Right cardiac atrium (tissue), 5 donors: Measurements from ENCODE around the gene MISP. TPM values are rescaled to one million over a fixed set of nuclear protein-coding genes. Genes with fewer than 3 reads are reported as not detected.

Experiments
- ATAC-seq, 2 donors: fragments of 200-7000 bp; cut with Tn5 transposase; one replicate each; pipeline versions ENCODE4 v1.8.0 to v1.9.1; 2020; ENCODE audit warnings: moderate library complexity in 2 of 2, mild to moderate bottlenecking in 1 of 2
- DNase-seq, 3 donors: peaks; one replicate each; pipeline ENCODE4 v3.0.0-alpha.2; 2020
- H3K27ac ChIP-seq: one replicate; pipeline ENCODE4 v1.5.1; 2013; ENCODE audit warnings: mild to moderate bottlenecking, low read length, control low read depth, moderate library complexity
- H3K27me3 ChIP-seq: one replicate; pipeline ENCODE4 v1.6.1; 2013; ENCODE audit not compliant: control insufficient read depth, insufficient read depth
- H3K4me1 ChIP-seq: one replicate; pipeline ENCODE4 v1.6.1; 2013; ENCODE audit warnings: low read length; ENCODE audit not compliant: control insufficient read depth, insufficient read depth
- H3K4me3 ChIP-seq: one replicate; pipeline ENCODE4 v1.5.1; 2013; ENCODE audit warnings: low read length, control low read depth
- H3K9me3 ChIP-seq: one replicate; pipeline ENCODE4 v1.6.1; 2013; ENCODE audit warnings: low read length; ENCODE audit not compliant: control insufficient read depth
- WGBS: extraction: QIAGEN DNeasy Blood & Tissue Kit; methylation state at CpG from one replicate; pipeline ENCODE4 v1.1.7; 2013; 5-methylcytosine and 5-hydroxymethylcytosine counted together
- intact Hi-C, 4 donors: fragments of 100-400 bp; cut with DNase I; formaldehyde crosslinking; loops; one replicate each; pipeline versions ENCODE4 v1.11.0 to v1.14.0; 2022 to 2023
- polyA plus RNA-seq: library from polyadenylated mRNA; stranded (reverse); fragments of 200-250 nt; gene quantifications from one replicate; pipeline ENCODE4 v1.2.3, GENCODE V29; 2013
- total RNA-seq, 4 donors: library from RNA; stranded (reverse); fragmentation: NEBNext Ultra II Directional; extraction: Animal tissue kit (Norgen Biotek cat#: 25700); gene quantifications; one replicate each; pipeline ENCODE4 v1.2.1, GENCODE V29; 2021
- donor health status: healthy with polysubstance abuse.
- donor health status: DM: no; HTN: yes; CAD: no.
- donor health status: DM: no; HTN: no; CAD: no.
- donor health status: DM: no; HTN: yes; CAD: no; lungs with severe emphysema.
- donor health status: DM: yes; HTN: yes; CAD: no.

The MISP gene
- total and polyA plus RNA-seq, 5 donors: 0.02 to 0.22 TPM; not detected in 3

DNA sequence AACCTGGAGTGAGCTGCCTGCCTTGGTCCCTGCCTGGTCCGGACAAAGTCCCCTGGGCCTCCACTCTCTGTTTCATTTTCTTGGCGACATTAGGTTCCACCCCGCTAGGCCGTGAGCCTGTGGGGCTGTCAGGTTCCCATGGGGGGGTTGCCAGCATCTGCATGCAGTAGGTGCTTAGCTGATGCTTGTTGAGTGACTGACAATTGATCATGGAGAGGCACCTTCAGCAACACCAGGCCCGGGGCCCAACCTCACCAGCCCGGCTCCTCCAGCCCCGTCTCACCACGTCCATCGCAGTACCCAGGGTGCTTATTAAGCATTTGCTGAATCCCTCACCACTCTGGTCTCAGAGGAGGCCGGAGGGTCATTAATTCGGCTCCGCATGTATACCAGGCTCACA lies 13.4 kb downstream of the MISP start:
- H3K4me1 ChIP-seq: no peaks in the 10 kb centered on the region
- no peak overlapping the region for H3K4me3 ChIP-seq
- DNase-seq (no peak), ATAC-seq (peak in 1 of 2 donors; percentile 6)
- no peaks in the 10 kb centered on the region for H3K9me3 ChIP-seq
- H3K27ac ChIP-seq: no peak overlapping the region
- WGBS: 90% methylated on average over 12 of the region's 12 CpGs
- H3K27me3 ChIP-seq: no peaks in the 10 kb centered on the region
- intact Hi-C loops: loop anchor here in 2 of 4 donors (10.0 kb wide), 2 partner anchors 160 to 220 kb away; partner anchors contain the start of genes ARID3A (in 1 of the 2) and WDR18 (in 1 of the 2)

DNA sequence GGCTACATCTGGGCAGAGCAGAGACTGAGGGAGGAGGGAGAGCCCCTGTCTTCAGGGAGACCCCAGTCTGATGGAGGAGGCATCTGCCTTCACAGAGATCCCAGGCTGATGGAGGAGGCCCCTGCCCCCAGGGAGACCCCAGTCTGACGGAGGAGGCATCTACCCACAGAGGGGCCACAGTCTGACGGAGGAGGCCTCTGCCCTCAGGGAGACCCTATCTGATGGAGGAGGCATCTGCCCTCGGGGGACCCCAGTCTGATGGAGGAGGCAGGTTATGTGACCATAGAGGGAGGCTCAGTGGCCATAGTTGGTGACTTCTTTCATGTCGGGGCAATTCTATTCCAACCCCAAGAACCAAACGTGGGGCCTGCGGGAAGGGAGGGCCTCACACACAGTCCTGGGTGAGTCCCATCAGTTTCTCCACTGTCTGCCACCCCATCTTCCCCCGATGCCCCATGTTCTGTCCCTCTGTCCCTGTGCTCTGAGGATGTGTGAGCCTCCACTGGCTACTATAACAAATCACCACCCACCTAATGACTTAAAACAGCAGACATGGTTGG lies 14.3 kb downstream of the MISP start:
- H3K4me1 ChIP-seq: no peaks in the 10 kb centered on the region
- H3K4me3 ChIP-seq: no peak overlapping the region
- WGBS: 80% methylated on average over 7 of the region's 7 CpGs
- no peaks in the 10 kb centered on the region for H3K9me3 ChIP-seq
- no peak overlapping the region for H3K27ac ChIP-seq
- DNase-seq: no peak
- peak; percentile 7 to 13 for ATAC-seq
- H3K27me3 ChIP-seq: no peaks in the 10 kb centered on the region
- intact Hi-C loops: loop anchor here in 3 of 4 donors (5.0 to 10.0 kb wide), 4 partner anchors 92 to 220 kb away; partner anchors contain the start of genes ARID3A (in 1 of the 3), CFD (in 1 of the 3) and WDR18 (in 1 of the 3)

DNA sequence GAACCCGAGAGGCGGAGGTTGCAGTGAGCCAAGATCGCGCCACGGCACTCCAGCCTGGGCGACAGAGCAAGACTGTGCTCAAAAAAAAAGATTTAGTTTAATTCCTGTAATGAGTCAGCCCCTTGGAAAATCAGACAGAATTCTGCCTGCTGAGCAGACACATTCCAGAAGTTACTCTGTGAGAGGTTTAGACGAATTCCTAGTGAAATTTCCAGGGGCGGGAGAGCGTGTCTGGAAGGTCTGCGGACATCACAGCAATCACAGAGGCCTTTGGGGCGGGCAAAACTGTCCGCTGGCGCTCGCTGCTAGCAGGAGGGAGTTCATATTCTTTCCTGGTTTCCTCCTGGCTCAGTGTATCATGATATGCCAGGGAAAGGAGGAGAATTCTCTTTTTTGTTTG lies 17.5 kb downstream of the MISP start:
- no peak for ATAC-seq
- Histone ChIP-seq H3K27me3 (no peaks in the 10 kb centered on the region), H3K4me3 (no peak overlapping the region), H3K27ac (no peak overlapping the region), H3K9me3 (no peaks in the 10 kb centered on the region), H3K4me1 (no peaks in the 10 kb centered on the region)
- whole genome bisulfite sequencing: 67% methylated on average over 14 of the region's 14 CpGs
- no peak for DNase-seq
- intact Hi-C loops: loop anchor here in 3 of 4 donors (5.0 to 10.0 kb wide), 4 partner anchors 89 to 216 kb away; partner anchors contain the start of genes ARID3A (in 1 of the 3), CFD (in 1 of the 3) and WDR18 (in 1 of the 3)

DNA sequence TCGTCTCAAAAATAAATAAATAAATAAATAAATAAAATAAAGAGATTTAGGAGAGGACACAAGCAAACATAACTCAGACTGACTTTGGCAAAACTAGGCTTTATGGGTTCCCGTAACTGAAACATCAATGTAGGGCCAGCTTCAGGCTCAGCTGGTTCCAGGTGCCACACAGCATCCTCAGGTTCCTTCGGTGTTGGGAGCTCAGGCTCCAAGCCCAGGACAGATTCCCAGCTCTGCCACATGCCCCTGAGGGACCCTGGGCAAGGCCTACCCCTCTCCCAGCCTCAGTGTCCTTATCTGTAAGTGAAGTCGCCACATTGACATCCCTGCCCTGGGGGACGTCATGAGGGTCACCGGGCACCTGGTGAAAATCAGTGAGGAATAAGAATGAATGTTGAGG lies 18.7 kb downstream of the MISP start:
- Histone ChIP-seq H3K27me3 (no peaks in the 10 kb centered on the region), H3K9me3 (no peaks in the 10 kb centered on the region), H3K4me3 (no peak overlapping the region), H3K4me1 (no peaks in the 10 kb centered on the region), H3K27ac (no peak overlapping the region)
- peak; percentile 15 to 22 for ATAC-seq
- DNase-seq: no peak
- WGBS: 80% methylated on average over 6 of the region's 6 CpGs
- intact Hi-C loops: loop anchor here (1.0 to 10.0 kb wide), 8 partner anchors 85 to 215 kb away; partner anchors contain the start of genes CFD (in 2 of the 4), WDR18 (in 2 of the 4), ARID3A (in 1 of the 4) and ELANE (in 1 of the 4)

DNA sequence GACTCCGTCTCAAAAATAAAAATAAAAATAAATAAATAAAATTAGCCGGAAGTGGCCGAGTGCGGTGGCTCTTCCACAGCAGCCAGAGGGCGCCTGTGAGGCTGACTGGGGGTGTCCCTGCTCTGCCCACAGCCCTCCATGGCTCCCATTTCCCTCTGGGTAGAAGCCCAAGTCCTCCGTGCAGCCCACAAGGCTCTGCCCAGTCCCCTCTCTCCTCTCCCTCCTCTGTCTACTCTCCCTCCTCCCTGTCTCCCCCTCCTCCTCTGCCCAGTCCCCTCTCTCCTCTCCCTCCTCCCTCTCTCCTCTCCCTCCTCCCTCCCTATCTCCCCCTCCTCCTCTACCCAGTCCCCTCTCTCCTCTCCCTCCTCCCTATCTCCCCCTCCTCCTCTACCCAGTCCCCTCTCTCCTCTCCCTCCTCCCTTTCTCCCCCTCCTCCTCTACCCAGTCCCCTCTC lies 20.4 kb downstream of the MISP start:
- Histone ChIP-seq H3K4me3 (no peak overlapping the region), H3K27me3 (no peaks in the 10 kb centered on the region), H3K4me1 (no peaks in the 10 kb centered on the region), H3K9me3 (no peaks in the 10 kb centered on the region), H3K27ac (no peak overlapping the region)
- DNase-seq (peak; percentile 62 to 73 (median 67)), ATAC-seq (peak; percentile 50 to 61)
- WGBS: 25% methylated on average over 6 of the region's 6 CpGs
- intact Hi-C loops: loop anchor here in 2 of 4 donors (2.0 to 10.0 kb wide), 4 partner anchors 83 to 213 kb away; partner anchors contain the start of genes CFD (in 1 of the 2), ELANE (in 1 of the 2) and WDR18 (in 1 of the 2)

DNA sequence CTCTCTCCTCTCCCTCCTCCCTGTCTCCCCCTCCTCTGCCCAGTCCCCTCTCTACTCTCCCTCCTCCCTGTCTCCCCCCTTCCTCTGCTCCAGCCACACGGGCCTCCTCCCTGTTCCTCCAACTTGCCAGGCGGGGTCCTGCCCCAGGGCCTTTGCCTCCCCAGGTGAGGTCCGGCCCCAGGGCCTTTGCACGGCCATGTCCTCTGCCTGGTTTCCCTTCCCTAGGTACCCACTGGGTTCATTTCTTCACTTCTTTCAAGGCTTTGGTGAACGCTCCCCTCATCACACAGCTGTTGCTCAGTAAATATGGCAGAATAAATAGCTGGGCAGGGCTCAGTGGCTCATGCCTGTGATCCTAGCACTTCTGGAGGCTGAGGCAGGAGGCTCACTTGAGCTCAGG lies 21.2 kb downstream of the MISP start:
- DNase-seq: no peak
- Histone ChIP-seq H3K27me3 (no peaks in the 10 kb centered on the region), H3K9me3 (no peaks in the 10 kb centered on the region), H3K4me1 (no peaks in the 10 kb centered on the region), H3K27ac (no peak overlapping the region), H3K4me3 (no peak overlapping the region)
- no peak for ATAC-seq
- intact Hi-C loops: loop anchor here in 2 of 4 donors (10.0 kb wide), 2 partner anchors 83 to 213 kb away; partner anchors contain the start of genes CFD (in 1 of the 2), ELANE (in 1 of the 2) and WDR18 (in 1 of the 2)
- WGBS: 88% methylated on average over 5 of the region's 5 CpGs

DNA sequence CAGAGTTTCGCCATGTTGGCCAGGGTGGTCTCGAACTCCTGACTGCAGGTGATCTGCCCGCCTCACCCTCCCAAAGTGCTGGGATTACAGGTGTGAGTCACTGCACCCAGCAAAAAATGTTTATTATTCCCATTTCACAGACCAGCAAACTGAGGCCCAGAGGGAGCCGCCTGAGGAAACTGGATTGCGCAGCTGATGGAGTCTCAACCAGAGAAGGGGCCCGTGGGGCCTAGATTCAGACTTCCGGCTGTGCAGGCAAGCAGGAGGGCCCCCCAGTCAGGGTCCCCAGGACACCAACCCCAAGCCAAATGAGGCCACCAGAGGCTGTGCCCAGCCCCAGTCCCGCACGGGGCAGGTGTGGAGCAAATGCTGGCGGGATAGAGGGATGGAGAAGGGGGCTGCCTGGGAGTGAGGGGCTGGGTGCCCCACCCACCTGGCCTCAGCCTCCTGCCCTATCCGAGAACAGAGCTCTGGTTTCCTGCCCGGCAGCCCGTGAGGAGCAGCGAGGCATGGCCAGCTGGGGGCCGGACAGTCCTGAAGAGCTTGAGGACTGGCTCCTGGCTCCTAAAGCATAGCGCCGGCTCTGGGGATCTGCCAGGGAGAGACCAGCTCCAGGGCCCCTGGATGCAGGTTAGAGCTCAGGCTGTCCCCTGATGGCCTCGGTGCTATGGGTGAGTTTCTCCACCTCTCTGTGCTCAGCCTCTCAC lies 22.0 kb downstream of the MISP start:
- peak in 1 of 2 donors; percentile 12 for ATAC-seq
- DNase-seq: no peak
- Histone ChIP-seq H3K9me3 (no peaks in the 10 kb centered on the region), H3K27ac (no peak overlapping the region), H3K4me1 (no peaks in the 10 kb centered on the region), H3K4me3 (no peak overlapping the region), H3K27me3 (no peaks in the 10 kb centered on the region)
- 70% methylated on average over 18 of the region's 18 CpGs for WGBS
- intact Hi-C loops: loop anchor here in 2 of 4 donors (10.0 kb wide), 2 partner anchors 82 to 212 kb away; partner anchors contain the start of genes CFD (in 1 of the 2), ELANE (in 1 of the 2) and WDR18 (in 1 of the 2)

DNA sequence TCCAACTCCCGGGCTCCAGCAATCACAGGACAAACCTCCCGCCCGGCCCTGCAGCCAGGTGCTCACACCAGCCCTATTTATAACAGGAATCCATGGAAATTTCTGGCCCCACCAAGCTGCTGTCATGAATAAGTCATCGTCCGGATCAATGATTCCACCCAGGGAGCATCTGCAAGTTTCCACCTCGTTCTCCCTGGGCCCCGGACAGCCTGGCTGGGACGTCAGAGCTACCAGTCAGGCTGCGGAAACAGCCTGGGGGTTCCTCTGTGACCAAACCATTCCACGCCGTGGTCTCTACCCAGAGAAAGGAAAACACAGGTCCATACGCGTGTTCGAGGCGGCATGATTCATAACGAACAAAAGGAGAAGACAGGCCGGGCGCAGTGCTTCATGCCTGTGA lies 25.6 kb downstream of the MISP start:
- H3K4me1 ChIP-seq: no peaks in the 10 kb centered on the region
- H3K4me3 ChIP-seq: no peak overlapping the region
- DNase-seq: no peak
- no peaks in the 10 kb centered on the region for H3K27me3 ChIP-seq
- H3K9me3 ChIP-seq: no peaks in the 10 kb centered on the region
- 89% methylated on average over 18 of the region's 18 CpGs for WGBS
- ATAC-seq: no peak
- intact Hi-C loops: loop anchor here in 2 of 4 donors (10.0 kb wide), 2 partner anchors 78 to 208 kb away; partner anchors contain the start of genes CFD (in 1 of the 2), ELANE (in 1 of the 2) and WDR18 (in 1 of the 2)
- no peak overlapping the region for H3K27ac ChIP-seq

DNA sequence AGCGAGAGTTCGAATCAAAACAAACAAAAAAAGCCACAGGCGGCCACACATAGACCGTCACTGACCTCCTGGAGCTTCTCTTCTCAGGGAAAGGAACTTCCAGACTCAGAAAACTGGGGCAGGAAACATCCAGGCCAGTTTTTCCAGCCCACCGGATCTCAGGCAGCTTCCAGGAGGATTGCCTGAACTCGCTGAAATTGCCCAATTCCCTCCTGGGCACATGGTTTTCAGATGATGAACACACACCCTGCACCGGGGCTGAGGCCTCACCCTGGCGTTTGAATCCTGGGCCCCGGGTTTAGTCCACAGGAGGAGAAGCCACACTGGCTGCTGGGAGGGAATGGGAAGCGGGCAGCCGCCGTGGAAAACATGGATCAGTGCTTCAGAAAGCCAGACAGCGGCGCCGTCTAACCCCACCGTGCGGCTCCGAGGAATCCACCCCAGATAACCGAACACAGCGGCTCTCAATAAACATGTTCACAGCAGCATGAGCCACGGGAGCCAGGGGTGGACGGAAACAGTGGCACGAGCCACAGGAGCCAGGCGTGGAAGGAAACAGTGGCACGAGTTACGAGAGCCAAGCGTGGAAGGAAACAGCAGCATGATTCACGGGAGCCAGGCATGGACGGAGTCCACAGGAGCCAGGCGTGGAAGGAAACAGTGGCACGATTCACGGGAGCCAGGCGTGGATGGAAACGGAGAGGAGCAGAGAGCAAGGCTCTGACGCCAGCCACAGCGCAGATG lies 28.2 kb downstream of the MISP start:
- intact Hi-C loops: loop anchor here in 2 of 4 donors (10.0 kb wide), 2 partner anchors 76 to 206 kb away; partner anchors contain the start of genes CFD (in 1 of the 2), ELANE (in 1 of the 2) and WDR18 (in 1 of the 2)
- Histone ChIP-seq H3K4me3 (no peak overlapping the region), H3K27ac (peak overlapping the region; percentile 49), H3K27me3 (no peaks in the 10 kb centered on the region), H3K9me3 (no peaks in the 10 kb centered on the region), H3K4me1 (no peaks in the 10 kb centered on the region)
- WGBS: 37% methylated on average over 36 of the region's 36 CpGs
- DNase-seq: peak; percentile 69 to 77 (median 71)
- ATAC-seq: peak; percentile 67 to 75

DNA sequence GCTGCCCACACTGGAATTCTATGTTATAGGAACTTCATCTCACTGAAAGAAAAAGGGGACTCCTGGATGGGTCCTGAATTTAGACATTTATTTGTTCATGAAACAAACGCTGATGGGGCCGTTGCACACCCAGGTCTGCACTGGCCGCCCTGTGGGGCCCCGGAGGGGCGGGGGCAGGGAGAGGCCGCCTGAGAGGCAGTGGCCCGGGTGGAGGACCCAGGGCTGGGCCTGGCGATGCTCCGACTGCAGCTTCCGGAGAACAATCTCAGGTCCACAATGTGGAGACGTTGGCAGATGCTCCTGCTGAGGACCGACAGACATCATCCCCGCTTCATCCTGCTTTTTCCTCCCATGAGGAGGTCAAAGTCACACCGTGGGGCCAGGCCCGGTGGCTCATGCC lies 30.0 kb downstream of the MISP start:
- intact Hi-C loops: no loop called here
- WGBS: 77% methylated on average over 15 of the region's 15 CpGs
- DNase-seq (no peak), ATAC-seq (no peak)
- Histone ChIP-seq H3K4me1 (no peaks in the 10 kb centered on the region), H3K27ac (no peak overlapping the region), H3K27me3 (no peaks in the 10 kb centered on the region), H3K4me3 (no peak overlapping the region), H3K9me3 (no peaks in the 10 kb centered on the region)
